NCI-H1694 (cell line): ENCODE data around the gene FADS1.

Experiments
- DNase-seq: peaks from one replicate; lab custom pipeline; 2025; lab: John Stamatoyannopoulos, UW

The FADS1 gene

GRCh38 chr11:61795459-61795858, 21.3 kb downstream of the FADS1 start:
- DNase-seq = no peak

GRCh38 chr11:61794579-61794978, 22.2 kb downstream of the FADS1 start:
- no peak for DNase-seq

GRCh38 chr11:61793829-61794204, 23.0 kb downstream of the FADS1 start:
- DNase-seq = no peak

GRCh38 chr11:61793083-61793828, 23.5 kb downstream of the FADS1 start:
- no peak for DNase-seq

GRCh38 chr11:61792310-61793082, 24.3 kb downstream of the FADS1 start, which contains the start of the genes FEN1 and TMEM258:
TSS of gene FEN1 (plus strand) at chr11:61792911. CDS start at chr11:61795362, 2,451 bp downstream.
TSS of gene TMEM258 (minus strand) at chr11:61792599. CDS start at chr11:61792558, 41 bp downstream.
- DNase-seq = peak; percentile 62

- DNase-seq = no peak
Measured at GRCh38 chr11:61791737-61792309, 25.0 kb downstream of the FADS1 start.

- DNase-seq = peak; percentile 38
Measured at GRCh38 chr11:61787928-61788491, 28.8 kb downstream of the FADS1 start.

GRCh38 chr11:61785837-61786402, 30.9 kb downstream of the FADS1 start:
- no peak for DNase-seq

GRCh38 chr11:61784506-61784805, 32.3 kb downstream of the FADS1 start:
- no peak for DNase-seq

GRCh38 chr11:61783717-61784505, 32.9 kb downstream of the FADS1 start:
- DNase-seq = no peak

- DNase-seq = no peak
Measured at GRCh38 chr11:61782841-61783240, 34.0 kb downstream of the FADS1 start.

- DNase-seq = no peak
Measured at GRCh38 chr11:61782299-61782698, 34.5 kb downstream of the FADS1 start.

- DNase-seq = no peak
Measured at GRCh38 chr11:61781585-61781984, 35.2 kb downstream of the FADS1 start.

GRCh38 chr11:61780581-61781162, 36.1 kb downstream of the FADS1 start:
- DNase-seq = no peak

- no peak for DNase-seq
Measured at GRCh38 chr11:61779666-61780525, 36.9 kb downstream of the FADS1 start.

- no peak for DNase-seq
Measured at GRCh38 chr11:61778920-61779650, 37.7 kb downstream of the FADS1 start.

- no peak for DNase-seq
Measured at GRCh38 chr11:61778357-61778886, 38.4 kb downstream of the FADS1 start.

GRCh38 chr11:61777234-61778090, 39.3 kb downstream of the FADS1 start:
- DNase-seq = no peak
